ENCODE results near the gene ZNF587.
A peak's percentile ranks its signal among the peaks of the same experiment; 100 is the strongest.
"Not testable (repeated sequence)": the region's sequence is repeated elsewhere in the genome, so short reads cannot be mapped to it uniquely, and the experiment has no call there.

ZNF587 gene

GRCh38 chr19:57888560-57889231 is 39.0 kb downstream of the ZNF587 start, which contains the start of gene ZNF814:
Gene ZNF814 (minus strand): TSS chr19:57889037. CDS start chr19:57888802, 235 bp downstream.
- peak; percentile 98 for DNase-seq

- not testable (repeated sequence) for DNase-seq
These were observed 41.0 kb downstream of the ZNF587 start for GRCh38 chr19:57890706-57891105.

- no peak for DNase-seq
These were observed 50.7 kb downstream of the ZNF587 start for GRCh38 chr19:57900311-57900710.

GRCh38 chr19:57903618-57904184 is 54.0 kb downstream of the ZNF587 start:
- DNase-seq, result no peak

- DNase-seq, result no peak
These were observed 55.6 kb downstream of the ZNF587 start for GRCh38 chr19:57905258-57905657.

- DNase-seq, result no peak
These were observed 57.7 kb downstream of the ZNF587 start for GRCh38 chr19:57907394-57907793.

GRCh38 chr19:57914531-57914930 is 64.9 kb downstream of the ZNF587 start:
- DNase-seq, result no peak

All from OCI-M1 (cell line).